Fibroblast of peridontal ligament (primary cell): ENCODE data around the gene FBXL20.
A peak's percentile ranks its signal among the peaks of the same experiment; 100 is the strongest.
"Not testable (repeated sequence)": the region's sequence is repeated elsewhere in the genome, so short reads cannot be mapped to it uniquely, and the experiment has no call there.

ENCODE experiments used
- DNase-seq: peaks from one replicate; pipeline ENCODE4 v3.0.0-alpha.2; 2010; ENCODE audit errors: extremely low read depth

The FBXL20 gene

DNA sequence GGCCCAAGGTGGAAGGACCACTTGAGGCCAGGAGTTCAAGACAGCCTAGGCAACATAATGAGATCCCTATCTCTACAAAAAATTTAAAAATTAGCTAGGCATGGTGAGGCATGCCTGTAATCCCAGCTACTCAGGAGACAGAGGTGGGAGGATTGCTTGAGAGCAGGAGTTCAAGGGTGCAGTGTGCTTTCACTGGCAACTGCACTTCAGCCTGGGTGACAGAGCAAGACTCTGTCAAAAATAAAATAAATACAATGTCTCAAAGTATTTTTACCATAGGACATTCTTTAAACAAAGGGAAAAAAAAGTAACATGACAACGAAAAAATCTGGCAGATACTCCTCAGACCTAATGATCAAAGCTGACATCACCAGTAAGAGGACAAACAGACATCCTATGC lies 72.6 kb downstream of the FBXL20 start:
- DNase-seq, result no peak

DNA sequence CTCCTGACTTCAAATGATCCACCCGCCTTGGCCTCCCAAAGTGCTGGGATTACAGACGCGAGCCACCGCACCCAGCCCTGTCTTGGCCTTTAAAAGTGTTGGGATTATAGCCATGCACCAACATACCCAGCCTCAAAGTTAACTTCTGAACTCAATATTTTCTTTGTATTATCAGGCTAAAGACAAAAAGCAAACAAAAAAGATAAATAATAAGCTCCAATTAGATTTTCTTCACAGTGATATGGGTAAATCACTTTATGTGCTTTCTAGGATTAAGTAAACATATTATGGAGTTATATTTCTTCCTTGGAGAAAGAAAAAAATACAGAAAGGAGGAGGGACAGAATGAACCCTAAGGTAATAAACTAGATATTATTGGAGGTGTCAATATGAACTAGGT lies 74.3 kb downstream of the FBXL20 start:
- DNase-seq, result no peak

DNA sequence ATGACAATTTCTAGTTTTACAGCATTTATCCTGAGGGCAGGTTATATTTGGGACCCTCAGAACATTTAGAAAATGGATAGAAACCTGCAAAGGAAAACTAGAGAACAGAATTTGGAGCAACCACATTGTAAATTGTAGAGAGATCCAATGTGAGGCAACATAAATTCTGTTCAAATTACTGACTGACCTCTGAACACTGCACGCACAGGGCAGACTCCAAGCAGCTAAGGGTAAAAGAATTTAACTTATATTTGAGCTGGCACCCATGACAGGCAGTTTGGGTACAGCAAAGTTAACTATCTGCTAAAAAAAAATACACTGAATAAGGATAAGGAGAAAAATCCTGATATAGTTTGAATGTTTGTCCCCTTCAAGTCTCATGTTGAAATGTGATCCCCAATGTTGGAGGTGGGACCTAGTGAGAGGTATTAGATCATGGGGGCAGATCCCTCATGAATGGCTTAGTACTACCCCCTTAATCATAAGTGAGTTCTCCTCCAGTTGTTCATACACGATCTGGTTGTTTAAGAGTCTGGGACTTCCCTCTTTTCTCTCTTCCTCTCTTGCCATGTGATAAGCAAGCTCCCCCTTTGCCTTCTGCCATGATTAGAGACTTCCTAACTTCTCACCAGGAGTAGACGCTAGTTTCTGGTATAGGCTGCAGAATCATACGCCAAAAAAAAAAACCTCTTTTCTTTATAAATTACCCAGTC lies 75.7 kb downstream of the FBXL20 start:
- DNase-seq, result no peak

DNA sequence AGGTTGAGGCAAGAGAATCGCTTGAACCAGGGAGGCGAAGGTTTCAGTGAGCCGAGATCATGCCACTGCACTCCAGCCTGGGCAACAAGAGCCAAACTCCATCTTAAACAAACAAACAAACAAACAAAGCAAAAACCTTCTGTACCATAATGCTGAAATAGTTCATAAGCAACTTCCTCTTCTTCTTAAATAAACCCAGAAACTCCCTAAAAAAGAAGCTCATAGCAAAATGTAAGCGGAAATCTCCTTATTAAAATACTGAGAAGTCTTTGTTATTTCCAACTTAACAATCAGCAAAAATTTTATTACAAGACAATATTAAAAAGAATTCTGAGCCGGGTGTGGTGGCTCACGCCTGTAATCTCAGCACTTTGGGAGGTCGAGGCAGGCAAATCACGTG lies 82.8 kb downstream of the FBXL20 start:
- DNase-seq, result no peak

DNA sequence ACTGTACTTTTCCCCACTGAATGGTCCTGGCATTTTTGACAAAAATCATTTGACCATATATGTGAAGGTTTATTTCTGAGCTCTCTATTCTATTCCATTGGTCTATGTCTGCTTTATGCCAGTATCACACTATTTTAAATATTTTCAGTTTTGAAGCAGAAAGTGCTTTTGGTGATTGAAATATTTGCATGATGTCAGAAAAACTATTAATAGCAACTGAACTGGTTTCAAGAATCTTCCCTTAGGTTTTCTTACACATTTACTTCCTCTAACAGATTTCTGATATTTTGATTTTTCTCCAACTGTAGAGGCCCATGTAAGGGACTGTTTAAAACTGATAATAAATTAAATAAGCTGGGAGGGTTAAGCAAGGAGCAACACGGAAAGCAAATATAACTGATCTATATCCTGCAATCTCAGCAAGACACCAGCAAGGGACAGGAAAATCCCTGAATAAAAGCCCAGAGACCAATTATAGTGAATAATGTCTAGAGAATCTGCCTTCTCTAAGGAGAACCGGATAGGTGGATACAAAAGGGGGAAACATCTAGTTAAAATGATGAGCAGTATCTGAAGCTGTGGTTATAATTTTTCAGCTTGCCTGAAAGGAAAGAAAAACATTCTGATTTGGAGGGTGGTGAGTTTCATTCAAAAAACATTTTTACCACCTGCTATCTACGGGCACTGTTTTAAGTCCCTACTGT lies 94.8 kb downstream of the FBXL20 start:
- peak; percentile 62 for DNase-seq

DNA sequence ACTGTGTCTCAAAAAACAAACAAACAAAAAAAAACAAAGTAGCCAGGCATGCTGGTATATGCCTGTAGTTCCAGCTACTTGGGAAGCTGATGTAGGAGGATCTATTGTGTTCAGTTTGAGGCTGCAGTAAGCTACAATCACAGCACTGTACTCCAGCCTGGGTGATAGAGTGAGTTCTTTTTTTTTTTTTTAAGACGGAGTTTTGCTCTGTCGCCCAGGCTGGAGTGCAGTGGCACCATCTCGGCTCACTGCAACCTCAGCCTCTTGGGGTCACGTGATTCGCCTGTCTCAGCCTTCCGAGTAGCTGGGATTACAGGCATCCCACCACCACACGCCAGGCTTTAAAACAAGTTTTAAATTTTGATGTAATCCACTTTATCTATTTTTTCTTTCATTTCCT lies 95.4 kb downstream of the FBXL20 start:
- no peak for DNase-seq

DNA sequence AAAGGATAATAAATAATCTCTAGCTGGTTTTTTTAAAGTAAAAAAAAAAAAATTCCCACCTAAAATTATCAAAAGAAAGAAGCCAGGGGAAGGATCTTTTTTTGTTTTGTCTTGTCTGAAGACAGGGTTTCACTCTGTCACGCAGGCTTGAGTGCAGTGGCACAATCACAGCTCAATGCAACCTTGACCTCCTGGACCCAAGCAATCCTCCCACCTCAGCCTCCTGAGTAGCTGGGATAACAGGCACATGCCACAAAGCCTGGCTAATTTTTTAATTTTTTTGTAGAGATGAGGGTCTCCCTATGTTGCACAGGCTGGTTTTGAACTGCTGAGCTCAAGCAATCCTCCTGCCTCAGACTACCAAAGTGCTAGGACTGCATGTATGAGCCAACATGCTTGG lies 97.2 kb downstream of the FBXL20 start:
- DNase-seq, result no peak

DNA sequence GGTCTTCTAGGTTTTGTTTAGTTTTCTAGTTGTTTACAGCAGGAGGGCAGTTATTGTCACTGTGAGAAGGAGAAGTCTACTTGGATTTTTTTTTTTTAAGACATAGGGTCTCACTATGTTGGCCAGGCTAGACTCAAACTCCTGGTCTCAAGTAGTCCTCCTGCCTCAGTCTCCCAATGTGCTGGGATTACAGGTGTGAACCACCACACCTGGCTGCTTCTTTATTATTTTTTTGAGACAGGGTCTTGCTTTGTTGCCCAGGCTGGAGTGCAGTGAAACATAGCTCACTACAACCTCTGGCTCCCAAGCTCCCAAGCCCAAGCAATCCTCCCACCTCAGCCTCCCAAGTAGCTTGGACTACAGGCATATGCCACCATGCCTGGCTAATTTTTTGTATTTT lies 107.4 kb downstream of the FBXL20 start:
- DNase-seq, result no peak

DNA sequence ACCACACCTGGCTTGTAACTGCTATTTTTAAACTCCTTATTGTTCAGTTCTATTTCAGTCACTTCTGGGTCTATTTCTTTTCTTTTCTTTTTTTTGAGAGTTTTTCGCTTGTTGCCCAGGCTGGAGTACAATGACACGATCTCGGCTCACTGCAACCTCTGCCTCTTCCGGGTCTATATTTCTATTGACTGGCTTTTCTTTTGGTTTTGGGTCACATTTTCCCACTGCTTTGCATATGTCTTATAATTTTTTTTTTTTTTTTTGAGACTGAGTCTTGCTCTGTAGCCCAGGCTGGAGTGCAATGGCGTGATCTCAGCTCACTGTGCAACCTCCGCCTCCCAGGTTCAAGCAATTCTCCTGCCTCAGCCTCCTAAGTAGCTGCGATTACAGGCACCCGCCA lies 108.9 kb downstream of the FBXL20 start:
- not testable (repeated sequence) for DNase-seq

DNA sequence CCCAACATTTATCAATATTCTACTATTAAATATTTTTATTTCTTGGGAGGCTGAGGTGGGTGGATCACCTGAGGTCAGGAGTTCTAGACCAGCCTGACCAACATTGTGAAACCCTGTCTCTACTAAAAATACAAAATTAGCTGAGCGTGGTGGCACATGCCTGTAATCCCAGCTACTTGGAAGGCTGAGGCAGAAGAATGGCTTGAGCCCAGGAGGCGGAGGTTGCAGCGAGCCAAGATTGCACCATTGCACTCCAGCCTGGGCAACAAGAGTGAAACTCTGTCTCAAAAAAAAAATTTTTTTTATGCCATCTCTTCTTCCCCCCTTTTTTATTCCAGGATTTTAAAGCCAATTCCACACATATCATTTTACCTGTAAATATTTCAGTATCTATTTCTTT lies 114.9 kb downstream of the FBXL20 start:
- DNase-seq, result not testable (repeated sequence)

DNA sequence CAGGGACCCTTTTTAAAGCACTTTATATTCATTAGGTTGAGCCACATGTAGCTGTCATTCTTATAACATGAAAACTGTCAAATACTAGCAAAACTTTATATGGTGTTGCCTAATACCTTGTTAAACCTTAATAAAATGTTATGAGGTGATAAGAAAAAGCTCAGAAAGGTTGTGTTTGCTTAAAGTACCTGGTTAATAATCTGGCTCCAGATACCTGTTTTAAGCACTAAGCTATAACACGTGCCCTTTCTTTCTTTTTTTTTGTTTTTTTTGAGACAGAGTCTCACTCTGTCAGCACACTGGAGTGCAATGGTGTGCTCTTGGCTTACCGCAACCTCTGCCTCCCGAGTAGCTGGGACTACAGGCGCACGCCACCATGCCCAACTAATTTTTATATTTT lies 116.7 kb downstream of the FBXL20 start:
- no peak for DNase-seq

DNA sequence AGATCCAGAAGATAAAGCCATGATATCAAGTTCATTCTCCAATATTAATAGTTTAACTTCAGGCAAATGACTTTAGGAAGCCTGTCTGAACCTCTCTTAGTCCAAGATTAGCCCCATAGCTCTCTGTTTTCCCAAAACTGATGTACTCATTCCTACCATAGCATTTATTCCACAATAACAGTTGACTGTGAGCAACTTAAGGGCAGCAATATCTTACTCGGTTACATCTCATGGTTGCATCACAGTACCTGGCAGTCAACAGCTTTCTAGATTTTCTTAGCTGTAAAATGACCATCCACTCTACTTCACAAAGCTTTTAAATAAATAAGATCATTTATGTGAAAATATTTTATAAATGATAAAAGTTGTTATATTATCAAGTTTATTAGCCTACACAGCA lies 117.5 kb downstream of the FBXL20 start:
- peak; percentile 7 for DNase-seq

DNA sequence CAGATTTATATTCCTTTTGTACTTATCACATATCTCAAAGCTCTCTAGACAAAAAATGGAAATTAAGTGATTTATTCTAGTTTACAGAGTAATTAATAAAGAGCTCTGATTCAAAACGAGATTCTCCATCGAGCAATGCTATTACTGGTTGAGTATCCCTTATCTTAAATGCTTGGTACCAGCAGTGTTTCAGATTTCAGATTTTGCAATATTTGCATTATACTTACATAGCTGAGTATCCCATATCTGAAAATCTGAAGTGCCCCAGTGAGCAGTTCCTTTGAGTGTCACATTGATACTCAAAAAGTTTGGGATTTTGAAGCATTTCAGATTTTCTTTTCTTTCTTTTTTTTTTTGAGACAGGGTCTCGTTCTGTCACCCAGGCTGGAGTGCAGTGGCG lies 118.3 kb downstream of the FBXL20 start:
- no peak for DNase-seq

DNA sequence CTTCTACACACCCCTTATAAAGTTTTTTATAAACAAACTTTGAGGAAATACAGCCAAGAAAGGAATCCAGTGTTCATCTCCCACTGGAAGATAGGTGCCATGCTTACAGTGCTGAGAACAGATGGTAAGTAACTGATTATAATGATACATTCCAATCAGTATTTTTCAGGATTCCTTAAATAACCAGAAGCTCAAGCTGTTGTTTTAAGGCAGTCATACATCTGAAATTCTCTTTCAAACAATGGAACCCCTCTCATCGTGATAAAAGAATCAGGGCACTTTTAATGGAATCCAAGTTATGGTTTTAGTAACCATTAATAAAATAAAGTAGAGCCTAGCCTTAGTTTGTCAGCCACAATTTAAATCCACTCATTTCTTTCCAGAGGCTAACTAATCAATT lies 119.6 kb downstream of the FBXL20 start:
- DNase-seq, result peak; percentile 61

DNA sequence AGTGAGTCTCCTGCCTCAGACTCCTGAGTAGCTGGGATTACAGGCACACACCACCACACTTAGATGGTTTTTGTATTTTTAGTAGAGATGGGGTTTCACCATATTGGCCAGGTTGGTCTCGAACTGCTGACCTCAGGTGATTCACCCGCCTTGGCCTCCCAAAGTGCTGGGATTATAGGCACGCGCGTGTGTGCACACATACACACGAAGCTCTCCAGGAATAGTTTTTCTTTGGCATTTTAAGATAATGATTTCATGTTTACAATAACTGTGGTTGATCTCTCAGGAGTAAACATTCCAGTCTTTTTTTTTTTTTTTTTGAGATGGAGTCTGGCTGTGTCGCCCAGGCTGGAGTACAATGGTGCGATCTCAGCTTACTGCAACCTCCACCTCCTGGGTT lies 123.2 kb downstream of the FBXL20 start:
- peak; percentile 14 for DNase-seq

DNA sequence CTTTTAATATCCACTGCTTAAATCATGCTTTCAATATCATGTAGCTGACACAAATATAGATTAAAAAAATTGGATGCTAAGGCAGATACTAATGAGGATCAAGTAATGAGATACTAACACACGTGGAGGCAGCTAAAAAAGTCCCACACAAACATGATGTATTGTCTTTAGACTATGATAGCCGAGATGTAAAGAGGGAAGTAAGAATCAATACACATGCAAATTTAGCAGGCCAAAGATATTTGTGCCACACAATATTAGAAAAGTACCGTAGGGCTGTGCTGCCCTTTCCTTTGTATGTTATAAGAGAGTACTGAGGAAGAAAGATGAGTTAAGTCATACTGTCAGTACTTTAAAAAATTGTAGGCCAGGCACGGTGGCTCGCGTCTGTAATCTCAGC lies 124.3 kb downstream of the FBXL20 start:
- DNase-seq, result no peak

DNA sequence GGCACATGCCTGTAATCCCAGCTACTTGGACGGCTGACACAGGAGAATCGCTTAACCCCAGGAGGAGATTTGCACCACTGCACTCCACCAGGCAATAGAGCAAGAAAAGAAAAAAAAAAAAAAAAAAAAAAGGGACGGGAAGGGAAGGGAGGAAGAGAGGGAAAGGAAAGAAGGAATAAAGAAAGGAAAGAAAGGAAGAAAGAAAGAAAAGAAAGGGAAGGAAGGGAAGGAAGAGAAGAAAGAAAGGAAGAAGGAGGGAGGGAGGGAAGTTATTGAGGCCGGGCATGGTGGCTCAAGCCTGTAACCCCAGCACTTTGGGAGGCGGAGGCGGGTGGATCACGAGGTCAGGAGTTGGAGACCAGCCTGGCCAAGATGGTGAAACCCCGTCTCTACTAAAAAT lies 125.3 kb downstream of the FBXL20 start:
- DNase-seq, result no peak

DNA sequence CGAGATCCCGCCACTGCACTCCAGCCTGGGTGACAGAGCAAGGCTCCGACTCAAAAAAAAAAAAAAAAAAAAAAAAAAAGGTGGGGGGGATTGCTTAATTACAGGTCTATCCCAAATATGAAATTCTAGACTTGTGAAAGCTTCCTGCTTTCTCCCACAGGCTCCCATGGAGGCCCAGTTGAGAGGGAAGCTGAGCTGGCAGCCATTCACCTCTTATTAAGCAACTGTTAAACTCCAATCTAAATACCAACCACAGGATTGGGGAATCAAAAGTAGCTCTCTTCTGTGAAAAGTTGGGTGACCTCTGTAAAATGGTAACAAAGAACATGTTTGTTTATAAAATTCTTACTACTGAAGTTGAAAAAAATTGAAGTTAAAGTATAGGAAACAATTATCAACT lies 129.9 kb downstream of the FBXL20 start:
- DNase-seq, result peak; percentile 88

DNA sequence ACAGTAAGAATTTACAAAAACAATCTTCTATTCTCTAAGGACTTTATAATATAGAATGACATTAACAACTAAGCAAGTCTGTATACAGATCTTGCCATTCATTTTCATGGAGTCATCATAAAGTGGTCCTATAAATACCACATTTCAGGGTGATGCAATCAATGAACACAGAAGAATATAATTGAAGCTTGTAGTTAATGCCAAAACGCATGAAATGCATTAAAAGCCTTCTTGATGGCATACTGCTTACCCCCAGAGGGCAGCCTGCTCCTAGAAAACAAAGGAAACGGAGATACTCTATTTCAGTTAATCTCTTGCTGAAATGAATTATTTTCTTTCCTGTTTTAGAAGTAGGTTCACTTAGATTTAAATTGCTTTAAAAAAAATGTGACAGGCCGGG lies 130.5 kb downstream of the FBXL20 start:
- DNase-seq, result peak; percentile 97

DNA sequence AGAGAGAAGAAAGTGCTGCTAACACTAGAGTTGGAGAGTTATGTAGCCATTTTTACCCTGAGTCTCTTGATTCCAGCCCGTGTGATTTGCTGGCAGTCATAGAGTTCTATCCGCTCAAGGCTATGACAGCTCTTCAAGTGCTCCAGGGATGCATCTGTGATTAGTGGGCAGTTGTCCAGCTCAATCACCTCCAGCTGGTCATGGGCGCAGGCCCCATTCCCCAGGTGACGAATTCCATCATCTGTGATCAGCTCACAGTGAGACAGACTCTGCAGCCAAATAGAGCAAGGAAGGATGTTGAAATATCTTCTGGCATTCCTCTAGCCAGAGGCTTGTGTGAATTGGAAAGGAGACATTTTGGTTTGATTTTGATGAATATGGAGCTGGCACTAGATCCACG lies 137.3 kb downstream of the FBXL20 start:
- DNase-seq, result peak; percentile 17

DNA sequence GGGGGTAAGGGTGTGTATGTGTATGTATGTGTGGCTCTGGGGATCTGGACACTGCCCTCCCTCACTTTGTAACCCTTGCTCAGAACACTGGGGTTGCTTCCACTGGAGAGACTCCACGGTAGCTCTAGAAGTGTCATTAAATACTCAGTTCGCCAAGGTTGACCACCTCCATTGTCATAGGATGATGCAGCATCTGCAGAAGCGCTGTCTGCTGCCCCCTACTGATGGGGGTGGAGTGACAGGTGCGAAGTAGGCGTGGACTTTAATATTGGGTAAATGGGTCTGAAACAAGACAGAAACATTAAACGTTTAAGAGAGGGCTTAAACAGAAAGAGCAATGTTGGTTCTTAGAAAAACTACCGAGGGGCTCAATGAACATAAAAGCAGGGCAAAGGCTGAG lies 140.1 kb downstream of the FBXL20 start:
- no peak for DNase-seq

DNA sequence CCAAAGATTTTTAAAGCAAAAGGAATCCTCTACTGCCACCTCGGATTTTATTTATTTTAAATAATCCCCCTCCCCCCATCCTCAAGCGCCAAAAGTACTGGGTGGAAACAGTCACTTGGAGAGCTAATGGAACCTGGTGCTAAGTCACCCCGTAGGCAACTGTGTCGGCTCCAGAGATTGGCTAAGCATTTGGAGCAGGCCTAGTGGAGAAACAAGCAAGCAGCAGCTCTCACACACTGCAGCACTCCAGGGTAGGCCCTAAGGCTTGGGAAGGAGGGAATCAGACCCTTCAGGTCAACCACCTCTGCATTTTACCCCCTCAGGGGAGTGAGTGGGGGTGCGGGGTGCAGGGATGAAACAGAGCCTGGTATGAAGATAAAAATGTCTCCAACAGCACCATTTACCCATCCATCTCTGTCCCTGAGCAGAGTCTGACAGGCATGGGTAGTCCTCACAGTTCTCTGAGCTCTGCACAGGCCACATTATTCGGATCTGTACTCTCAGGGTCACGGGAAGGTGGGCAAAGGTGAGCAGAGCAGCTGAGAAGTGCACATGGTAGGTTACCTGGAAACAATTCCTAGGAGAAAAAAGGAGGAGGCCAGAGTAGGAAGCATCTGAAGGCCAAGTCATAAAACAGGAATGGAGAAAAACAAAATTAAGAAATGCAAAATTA lies 148.5 kb downstream of the FBXL20 start:
- DNase-seq, result no peak

DNA sequence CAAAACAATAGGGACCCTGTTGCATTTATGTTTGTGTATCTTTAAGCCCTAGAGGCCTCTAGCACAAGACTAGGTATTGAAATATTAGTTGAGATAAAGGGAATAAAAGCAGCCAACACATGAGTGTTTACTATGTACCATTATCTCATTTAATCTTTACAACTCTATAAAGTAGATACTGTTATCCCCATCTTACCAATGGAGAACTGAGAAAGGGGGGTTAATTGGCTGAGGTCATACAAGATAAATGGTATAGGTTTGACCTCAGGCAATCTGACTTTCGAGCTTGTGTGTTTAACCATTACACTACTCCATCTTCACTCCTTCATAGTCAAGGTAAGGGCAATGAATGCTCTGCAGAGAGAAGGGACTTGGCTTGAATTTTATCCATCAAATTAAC lies 149.4 kb downstream of the FBXL20 start:
- DNase-seq, result no peak
